GM12891 (cell line): Measurements from ENCODE around the gene ASIC3.

Experiments used
- DNase-seq: peaks from one replicate; pipeline ENCODE4 v3.0.0; 2011; ENCODE audit warnings: low spot score; ENCODE audit not compliant: insufficient read length
- FAIRE-seq: peaks from 2 replicates; lab custom pipeline; 2011; peaks lifted over from hg19 to GRCh38; lab: Jason Lieb, UNC
- TAF1 ChIP-seq: IDR thresholded peaks from 2 replicates; pipeline ENCODE4 v1.6.1; 2011; ENCODE audit warnings: low read depth, low read length, control low read depth

Gene ASIC3

DNA sequence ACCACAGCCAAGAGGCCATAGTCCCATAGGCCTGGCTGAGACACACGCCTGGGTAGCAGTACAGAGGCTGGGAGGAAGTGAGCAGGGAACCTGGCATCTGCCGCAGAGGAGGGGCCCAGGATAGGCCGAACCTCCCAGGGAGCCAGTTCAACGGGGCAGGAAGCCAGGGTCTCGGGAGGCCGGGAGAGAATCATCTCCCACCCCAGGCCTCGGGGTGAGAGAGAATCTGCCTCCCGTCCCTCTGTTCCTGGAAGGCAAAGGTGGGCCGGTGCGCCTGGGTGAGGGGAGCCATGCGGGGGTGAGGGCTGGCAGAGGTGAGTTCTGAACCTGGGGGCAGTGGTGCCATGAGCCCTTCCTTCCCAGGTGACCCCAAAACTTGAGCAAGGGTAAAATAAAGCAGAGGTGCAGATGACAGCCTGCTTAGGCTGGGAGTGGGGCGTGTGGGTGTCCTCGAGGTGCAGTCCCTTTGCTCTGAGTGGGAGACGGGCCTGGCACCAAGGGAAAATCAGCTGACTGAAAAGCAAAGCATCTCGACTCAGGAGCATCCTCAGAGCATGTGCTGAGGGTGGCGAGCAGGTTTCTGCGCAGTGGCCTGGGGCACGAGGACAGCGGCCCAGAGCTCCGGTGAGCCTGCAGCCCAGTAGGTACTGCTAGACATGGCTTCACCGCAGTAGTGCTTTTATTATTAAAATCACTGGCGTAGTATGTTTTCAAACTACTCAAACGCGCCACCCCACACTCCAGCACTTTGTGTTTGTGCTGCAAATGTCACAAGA lies 53.5 kb downstream of the ASIC3 start:
- no peak for TF ChIP-seq TAF1
- FAIRE-seq: no peak
- no peak for DNase-seq
